ENCODE measurements around the gene ELOVL5.

DNA sequence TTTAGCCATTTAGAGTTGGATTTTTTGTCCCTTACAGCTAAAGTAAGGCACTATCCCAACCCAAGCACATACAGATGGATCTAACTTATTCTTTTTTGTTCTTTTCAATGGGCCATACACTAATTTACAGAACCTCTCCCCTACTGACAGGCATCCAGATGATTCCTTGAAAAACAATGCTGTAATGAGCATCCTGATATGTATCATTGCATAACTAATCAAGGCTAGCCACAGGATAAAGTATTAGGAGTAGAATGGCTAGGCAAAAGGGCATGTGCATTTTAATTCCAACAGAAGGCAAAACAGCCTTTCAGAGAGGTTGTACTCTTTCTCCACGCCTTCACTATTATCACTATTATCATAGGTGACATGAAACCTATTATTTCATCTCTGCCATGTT is 54.1 kb downstream of the ELOVL5 start:
- no peak for TF ChIP-seq CTCF (IDR thresholded peaks at IDR 0.05; ENCODE audit: low read depth, low read length, missing input control)
- TF ChIP-seq TAF1 (conservative IDR thresholded peaks at IDR 0.05), result no peak
- TF ChIP-seq, protein P1, sequence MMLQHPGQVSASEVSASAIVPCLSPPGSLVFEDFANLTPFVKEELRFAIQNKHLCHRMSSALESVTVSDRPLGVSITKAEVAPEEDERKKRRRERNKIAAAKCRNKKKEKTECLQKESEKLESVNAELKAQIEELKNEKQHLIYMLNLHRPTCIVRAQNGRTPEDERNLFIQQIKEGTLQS (IDR thresholded peaks at IDR 0.05), result no peak
- TF ChIP-seq MAX (IDR thresholded peaks at IDR 0.05), result no peak
- TF ChIP-seq, protein P2, sequence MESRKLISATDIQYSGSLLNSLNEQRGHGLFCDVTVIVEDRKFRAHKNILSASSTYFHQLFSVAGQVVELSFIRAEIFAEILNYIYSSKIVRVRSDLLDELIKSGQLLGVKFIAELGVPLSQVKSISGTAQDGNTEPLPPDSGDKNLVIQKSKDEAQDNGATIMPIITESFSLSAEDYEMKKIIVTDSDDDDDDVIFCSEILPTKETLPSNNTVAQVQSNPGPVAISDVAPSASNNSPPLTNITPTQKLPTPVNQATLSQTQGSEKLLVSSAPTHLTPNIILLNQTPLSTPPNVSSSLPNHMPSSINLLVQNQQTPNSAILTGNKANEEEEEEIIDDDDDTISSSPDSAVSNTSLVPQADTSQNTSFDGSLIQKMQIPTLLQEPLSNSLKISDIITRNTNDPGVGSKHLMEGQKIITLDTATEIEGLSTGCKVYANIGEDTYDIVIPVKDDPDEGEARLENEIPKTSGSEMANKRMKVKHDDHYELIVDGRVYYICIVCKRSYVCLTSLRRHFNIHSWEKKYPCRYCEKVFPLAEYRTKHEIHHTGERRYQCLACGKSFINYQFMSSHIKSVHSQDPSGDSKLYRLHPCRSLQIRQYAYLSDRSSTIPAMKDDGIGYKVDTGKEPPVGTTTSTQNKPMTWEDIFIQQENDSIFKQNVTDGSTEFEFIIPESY (IDR thresholded peaks at IDR 0.05), result no peak
- TF ChIP-seq EGR1 (IDR thresholded peaks at IDR 0.05; ENCODE audit: low read depth in 2 of 2), result no peak
- TF ChIP-seq FOXA1 (IDR thresholded peaks at IDR 0.05), result no peak
- TF ChIP-seq HNF4G (IDR thresholded peaks at IDR 0.05), result no peak
- no peak for TF ChIP-seq NR2F2 (IDR thresholded peaks at IDR 0.05)
- TF ChIP-seq REST (IDR thresholded peaks at IDR 0.05), result no peak
- no peak for TF ChIP-seq RXRA (IDR thresholded peaks at IDR 0.05)
- no peak for TF ChIP-seq RAD21 (IDR thresholded peaks at IDR 0.05)
- TF ChIP-seq HNF4A (conservative IDR thresholded peaks at IDR 0.05), result no peak
- no peak for TF ChIP-seq SP1 (IDR thresholded peaks at IDR 0.05)
